HUES64 (cell line): ENCODE results near the gene FSTL1.
A peak's percentile ranks its signal among the peaks of the same experiment; 100 is the strongest.

ENCODE experiments used
- H3K27ac ChIP-seq: 2 replicates; pipeline ENCODE4 v1.7.0; 2013; ENCODE audit warnings: low read depth, low read length, inconsistent platforms
- H3K27me3 ChIP-seq: 2 replicates; pipeline ENCODE4 v1.6.1; 2013; ENCODE audit warnings: mild to moderate bottlenecking, low read length; ENCODE audit not compliant: insufficient read depth
- H3K36me3 ChIP-seq: 2 replicates; pipeline ENCODE4 v1.6.1; 2013; ENCODE audit warnings: mild to moderate bottlenecking, low read length; ENCODE audit not compliant: insufficient read depth
- H3K4me1 ChIP-seq: 2 replicates; pipeline ENCODE4 v1.6.1; 2013; ENCODE audit warnings: mild to moderate bottlenecking, low read length, moderate library complexity; ENCODE audit not compliant: insufficient read depth
- H3K4me3 ChIP-seq: 2 replicates; pipeline ENCODE4 v1.5.1; 2013; ENCODE audit warnings: mild to moderate bottlenecking, low read length, moderate library complexity
- H3K9ac ChIP-seq: 2 replicates; pipeline ENCODE4 v1.6.1; 2013; ENCODE audit warnings: mild to moderate bottlenecking, low read depth, low read length
- H3K9me3 ChIP-seq: 2 replicates; pipeline ENCODE4 v1.6.1; 2013; ENCODE audit warnings: low read depth, low read length; ENCODE audit not compliant: insufficient read depth
- WGBS: fragments of 150-250, 120-280 bp; methylation state at CpG from one replicate; pipeline ENCODE4 v1.1.7; 2013; ENCODE audit warnings: missing lambda C conversion rate; 5-methylcytosine and 5-hydroxymethylcytosine counted together

FSTL1 gene

GRCh38 chr3:120417272-120417911 lies 33.4 kb downstream of the FSTL1 start:
- H3K4me3 ChIP-seq, result peak overlapping the region; percentile 10
- H3K36me3 ChIP-seq, result peaks cover 23% of the 10 kb centered on the region
- no peaks in the 10 kb centered on the region for H3K27me3 ChIP-seq
- peak overlapping the region; percentile 63 for H3K27ac ChIP-seq
- WGBS, result 12% methylated on average over 9 of the region's 9 CpGs
- peak overlapping the region; percentile 28 for H3K9ac ChIP-seq
- peaks cover 32% of the 10 kb centered on the region for H3K4me1 ChIP-seq
- peaks cover 3% of the 10 kb centered on the region for H3K9me3 ChIP-seq

GRCh38 chr3:120416868-120417267 lies 33.9 kb downstream of the FSTL1 start:
- Histone ChIP-seq H3K4me3 (no peak overlapping the region), H3K9ac (no peak overlapping the region), H3K9me3 (peaks cover 3% of the 10 kb centered on the region), H3K27me3 (no peaks in the 10 kb centered on the region), H3K27ac (peak overlapping the region; percentile 54), H3K36me3 (peaks cover 28% of the 10 kb centered on the region), H3K4me1 (peaks cover 31% of the 10 kb centered on the region)
- WGBS, result 64% methylated on average over 2 of the region's 2 CpGs

- Histone ChIP-seq H3K9me3 (peaks cover 3% of the 10 kb centered on the region), H3K36me3 (peaks cover 39% of the 10 kb centered on the region), H3K4me3 (no peak overlapping the region), H3K4me1 (peaks cover 20% of the 10 kb centered on the region), H3K27ac (no peak overlapping the region), H3K27me3 (no peaks in the 10 kb centered on the region), H3K9ac (no peak overlapping the region)
- 96% methylated on average over 6 of the region's 6 CpGs for WGBS
Measured at GRCh38 chr3:120415756-120416155, 35.0 kb downstream of the FSTL1 start.

- no peak overlapping the region for H3K4me3 ChIP-seq
- H3K36me3 ChIP-seq, result peaks cover 86% of the 10 kb centered on the region
- peaks cover 3% of the 10 kb centered on the region for H3K9me3 ChIP-seq
- H3K4me1 ChIP-seq, result no peaks in the 10 kb centered on the region
- no peak overlapping the region for H3K27ac ChIP-seq
- 100% methylated on average over 1 of the region's 1 CpG for WGBS
- H3K9ac ChIP-seq, result no peak overlapping the region
- no peaks in the 10 kb centered on the region for H3K27me3 ChIP-seq
Measured at GRCh38 chr3:120410541-120410940, 40.3 kb downstream of the FSTL1 start.

GRCh38 chr3:120410116-120410515 lies 40.7 kb downstream of the FSTL1 start:
- Histone ChIP-seq H3K27me3 (no peaks in the 10 kb centered on the region), H3K36me3 (peaks cover 86% of the 10 kb centered on the region), H3K27ac (no peak overlapping the region), H3K4me1 (no peaks in the 10 kb centered on the region), H3K9ac (no peak overlapping the region), H3K4me3 (no peak overlapping the region), H3K9me3 (peaks cover under 1% of the 10 kb centered on the region; the same call in 1 of the 2 replicates)
- WGBS, result 95% methylated on average over 2 of the region's 3 CpGs

GRCh38 chr3:120407508-120408287 lies 43.1 kb downstream of the FSTL1 start:
- H3K9me3 ChIP-seq, result no peaks in the 10 kb centered on the region
- no peak overlapping the region for H3K9ac ChIP-seq
- no peaks in the 10 kb centered on the region for H3K27me3 ChIP-seq
- H3K27ac ChIP-seq, result no peak overlapping the region
- peaks cover 99% of the 10 kb centered on the region for H3K36me3 ChIP-seq
- H3K4me3 ChIP-seq, result no peak overlapping the region
- 86% methylated on average over 2 of the region's 2 CpGs for WGBS
- no peaks in the 10 kb centered on the region for H3K4me1 ChIP-seq

GRCh38 chr3:120404876-120405275 lies 45.9 kb downstream of the FSTL1 start:
- WGBS, result 95% methylated on average over 3 of the region's 3 CpGs
- H3K27ac ChIP-seq, result no peak overlapping the region
- H3K36me3 ChIP-seq, result peaks cover 99% of the 10 kb centered on the region

GRCh38 chr3:120402257-120402656 lies 48.5 kb downstream of the FSTL1 start:
- peaks cover 99% of the 10 kb centered on the region for H3K36me3 ChIP-seq
- no peak overlapping the region for H3K27ac ChIP-seq

More at GRCh38 chr3:120404876-120405275, 45.9 kb downstream of the FSTL1 start:
- Histone ChIP-seq H3K4me1 (no peaks in the 10 kb centered on the region), H3K27me3 (no peaks in the 10 kb centered on the region), H3K9ac (no peak overlapping the region), H3K4me3 (no peak overlapping the region), H3K9me3 (no peaks in the 10 kb centered on the region)

GRCh38 chr3:120399372-120399771 lies 51.4 kb downstream of the FSTL1 start:
- Histone ChIP-seq H3K4me3 (no peak overlapping the region), H3K27me3 (no peaks in the 10 kb centered on the region), H3K9ac (no peak overlapping the region), H3K27ac (no peak overlapping the region), H3K9me3 (no peaks in the 10 kb centered on the region), H3K36me3 (peaks cover 99% of the 10 kb centered on the region), H3K4me1 (no peaks in the 10 kb centered on the region)
- 96% methylated on average over 2 of the region's 2 CpGs for WGBS

More at GRCh38 chr3:120402257-120402656, 48.5 kb downstream of the FSTL1 start:
- H3K4me3 ChIP-seq, result no peak overlapping the region
- no peaks in the 10 kb centered on the region for H3K27me3 ChIP-seq
- no peak overlapping the region for H3K9ac ChIP-seq
- no peaks in the 10 kb centered on the region for H3K4me1 ChIP-seq
- no peaks in the 10 kb centered on the region for H3K9me3 ChIP-seq

- no peaks in the 10 kb centered on the region for H3K4me1 ChIP-seq
- no peaks in the 10 kb centered on the region for H3K9me3 ChIP-seq
- peaks cover 74% of the 10 kb centered on the region for H3K36me3 ChIP-seq
- WGBS, result 94% methylated on average over 8 of the region's 8 CpGs
- H3K27ac ChIP-seq, result no peak overlapping the region
- no peaks in the 10 kb centered on the region for H3K27me3 ChIP-seq
- no peak overlapping the region for H3K9ac ChIP-seq
- no peak overlapping the region for H3K4me3 ChIP-seq
Measured at GRCh38 chr3:120396469-120396868, 54.3 kb downstream of the FSTL1 start.

GRCh38 chr3:120394347-120394746 lies 56.4 kb downstream of the FSTL1 start:
- H3K9ac ChIP-seq, result no peak overlapping the region

More at GRCh38 chr3:120394347-120394746, 56.4 kb downstream of the FSTL1 start:
- H3K9me3 ChIP-seq, result no peaks in the 10 kb centered on the region
- no peak overlapping the region for H3K4me3 ChIP-seq
- H3K4me1 ChIP-seq, result no peaks in the 10 kb centered on the region
- peaks cover 53% of the 10 kb centered on the region for H3K36me3 ChIP-seq
- H3K27ac ChIP-seq, result no peak overlapping the region
- WGBS, result 93% methylated on average over 2 of the region's 2 CpGs
- H3K27me3 ChIP-seq, result no peaks in the 10 kb centered on the region
